ENCODE data around the gene KAT2A.

KAT2A gene

DNA sequence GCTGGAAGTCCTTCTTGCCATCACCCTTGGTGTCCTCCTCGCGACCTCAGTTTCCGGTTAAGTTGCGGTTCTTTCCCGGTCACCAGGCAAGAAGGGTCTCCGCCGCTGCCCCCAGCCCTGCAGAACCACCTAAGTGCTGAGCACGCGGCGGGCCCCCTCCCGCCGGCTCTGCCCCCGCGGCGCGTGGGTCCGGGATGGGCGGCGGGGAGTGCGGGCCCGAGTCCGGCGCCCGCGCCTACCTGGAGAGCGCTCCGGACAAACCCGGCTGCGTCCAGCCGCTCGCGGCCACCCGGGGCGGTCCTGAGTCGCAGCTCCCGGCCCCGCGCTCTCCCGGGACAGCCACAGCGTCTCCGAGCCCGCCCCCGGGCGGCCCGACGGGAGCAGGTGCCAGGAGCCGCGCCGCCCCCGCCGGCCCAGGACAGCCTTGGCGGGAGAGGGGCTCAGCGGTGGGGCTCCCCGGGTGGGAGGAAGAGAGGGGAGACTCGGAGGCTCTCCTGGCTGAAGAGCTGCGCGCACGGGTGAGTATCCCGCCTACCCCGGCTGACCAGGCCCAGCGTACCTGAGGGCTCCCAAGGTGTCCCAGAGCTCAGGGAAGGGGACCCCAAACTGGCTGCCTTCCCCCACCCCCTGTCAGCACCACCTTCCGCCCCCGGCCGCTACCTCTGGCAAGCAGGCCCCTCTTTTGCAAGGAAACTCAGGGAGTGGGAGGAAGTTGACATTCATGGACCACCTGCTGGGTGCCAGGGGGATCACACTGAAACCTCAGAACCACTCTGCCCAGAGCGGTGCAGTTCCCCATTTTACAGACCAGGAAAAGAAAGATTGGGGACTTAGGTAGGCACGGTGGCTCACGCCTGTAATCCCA is 48.6 kb downstream of the KAT2A start:
- TF ChIP-seq POLR2AphosphoS5 (IDR thresholded peaks at IDR 0.05; ENCODE audit: low read depth, low read length) (no peak), FOXP2 (optimal IDR thresholded peaks at IDR 0.05; ENCODE audit: borderline replicate concordance, extremely low read depth, extremely low read length, insufficient read depth) (no peak), SIN3A (IDR thresholded peaks at IDR 0.05; ENCODE audit: borderline replicate concordance, insufficient read depth, low read length) (no peak), TAF1 (IDR thresholded peaks at IDR 0.05; ENCODE audit: borderline replicate concordance, insufficient read depth, low read length) (no peak)
- TF ChIP-seq, protein P1, sequence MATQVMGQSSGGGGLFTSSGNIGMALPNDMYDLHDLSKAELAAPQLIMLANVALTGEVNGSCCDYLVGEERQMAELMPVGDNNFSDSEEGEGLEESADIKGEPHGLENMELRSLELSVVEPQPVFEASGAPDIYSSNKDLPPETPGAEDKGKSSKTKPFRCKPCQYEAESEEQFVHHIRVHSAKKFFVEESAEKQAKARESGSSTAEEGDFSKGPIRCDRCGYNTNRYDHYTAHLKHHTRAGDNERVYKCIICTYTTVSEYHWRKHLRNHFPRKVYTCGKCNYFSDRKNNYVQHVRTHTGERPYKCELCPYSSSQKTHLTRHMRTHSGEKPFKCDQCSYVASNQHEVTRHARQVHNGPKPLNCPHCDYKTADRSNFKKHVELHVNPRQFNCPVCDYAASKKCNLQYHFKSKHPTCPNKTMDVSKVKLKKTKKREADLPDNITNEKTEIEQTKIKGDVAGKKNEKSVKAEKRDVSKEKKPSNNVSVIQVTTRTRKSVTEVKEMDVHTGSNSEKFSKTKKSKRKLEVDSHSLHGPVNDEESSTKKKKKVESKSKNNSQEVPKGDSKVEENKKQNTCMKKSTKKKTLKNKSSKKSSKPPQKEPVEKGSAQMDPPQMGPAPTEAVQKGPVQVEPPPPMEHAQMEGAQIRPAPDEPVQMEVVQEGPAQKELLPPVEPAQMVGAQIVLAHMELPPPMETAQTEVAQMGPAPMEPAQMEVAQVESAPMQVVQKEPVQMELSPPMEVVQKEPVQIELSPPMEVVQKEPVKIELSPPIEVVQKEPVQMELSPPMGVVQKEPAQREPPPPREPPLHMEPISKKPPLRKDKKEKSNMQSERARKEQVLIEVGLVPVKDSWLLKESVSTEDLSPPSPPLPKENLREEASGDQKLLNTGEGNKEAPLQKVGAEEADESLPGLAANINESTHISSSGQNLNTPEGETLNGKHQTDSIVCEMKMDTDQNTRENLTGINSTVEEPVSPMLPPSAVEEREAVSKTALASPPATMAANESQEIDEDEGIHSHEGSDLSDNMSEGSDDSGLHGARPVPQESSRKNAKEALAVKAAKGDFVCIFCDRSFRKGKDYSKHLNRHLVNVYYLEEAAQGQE (IDR thresholded peaks at IDR 0.05; ENCODE audit: insufficient read depth in 1 of 2, low read depth in 2 of 2, low read length in 2 of 2) = no peak

DNA sequence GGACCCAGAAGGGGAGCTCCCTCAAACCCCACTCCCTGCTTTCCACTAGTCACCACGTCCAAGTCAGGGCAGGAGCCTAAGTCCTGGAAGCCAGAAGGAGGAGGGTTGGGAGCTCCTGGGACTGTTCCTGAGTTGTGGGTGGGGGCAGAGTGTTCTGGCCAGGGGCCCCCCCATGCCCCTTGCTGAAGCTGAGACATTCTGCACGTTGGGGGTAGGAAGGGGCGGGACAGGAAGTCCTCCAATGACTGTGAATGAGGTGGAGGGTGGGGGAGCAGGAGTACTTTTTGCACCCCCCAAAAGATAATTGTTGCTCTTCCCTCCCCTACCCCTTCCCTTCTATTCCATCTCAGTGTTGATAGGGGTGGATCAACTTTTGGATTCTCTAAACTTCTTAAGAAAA is 49.4 kb downstream of the KAT2A start:
- TF ChIP-seq, protein P1 (IDR thresholded peaks at IDR 0.05; ENCODE audit: insufficient read depth in 1 of 2, low read depth in 2 of 2, low read length in 2 of 2) = no peak
- no peak for TF ChIP-seq TAF1 (IDR thresholded peaks at IDR 0.05; ENCODE audit: borderline replicate concordance, insufficient read depth, low read length)
- TF ChIP-seq FOXP2 (optimal IDR thresholded peaks at IDR 0.05; ENCODE audit: borderline replicate concordance, extremely low read depth, extremely low read length, insufficient read depth) = no peak
- TF ChIP-seq SIN3A (IDR thresholded peaks at IDR 0.05; ENCODE audit: borderline replicate concordance, insufficient read depth, low read length) = no peak
- no peak for TF ChIP-seq POLR2AphosphoS5 (IDR thresholded peaks at IDR 0.05; ENCODE audit: low read depth, low read length)

DNA sequence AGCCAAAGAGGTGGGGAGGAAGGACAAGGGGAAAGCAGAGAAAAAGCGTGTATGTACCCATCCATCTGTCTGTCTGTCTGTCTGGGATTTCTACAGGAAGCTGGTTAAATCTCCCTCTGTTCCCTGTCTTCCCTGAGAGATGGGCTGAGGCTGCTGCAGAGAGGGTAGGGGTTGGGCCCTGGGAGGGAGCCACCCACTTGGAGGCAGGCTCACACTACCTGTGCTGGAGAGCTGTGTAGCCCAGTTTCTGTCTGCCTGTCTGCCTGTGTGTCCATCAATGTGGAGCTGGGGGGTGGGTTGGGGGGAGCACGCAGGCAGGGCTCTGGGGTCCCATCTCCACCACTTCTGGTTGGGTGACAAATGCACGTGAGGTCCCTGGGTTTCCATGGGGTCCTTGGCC is 52.2 kb downstream of the KAT2A start:
- no peak for TF ChIP-seq TAF1 (IDR thresholded peaks at IDR 0.05; ENCODE audit: borderline replicate concordance, insufficient read depth, low read length)
- TF ChIP-seq FOXP2 (optimal IDR thresholded peaks at IDR 0.05; ENCODE audit: borderline replicate concordance, extremely low read depth, extremely low read length, insufficient read depth) = no peak
- TF ChIP-seq POLR2AphosphoS5 (IDR thresholded peaks at IDR 0.05; ENCODE audit: low read depth, low read length) = no peak
- TF ChIP-seq SIN3A (IDR thresholded peaks at IDR 0.05; ENCODE audit: borderline replicate concordance, insufficient read depth, low read length) = no peak

DNA sequence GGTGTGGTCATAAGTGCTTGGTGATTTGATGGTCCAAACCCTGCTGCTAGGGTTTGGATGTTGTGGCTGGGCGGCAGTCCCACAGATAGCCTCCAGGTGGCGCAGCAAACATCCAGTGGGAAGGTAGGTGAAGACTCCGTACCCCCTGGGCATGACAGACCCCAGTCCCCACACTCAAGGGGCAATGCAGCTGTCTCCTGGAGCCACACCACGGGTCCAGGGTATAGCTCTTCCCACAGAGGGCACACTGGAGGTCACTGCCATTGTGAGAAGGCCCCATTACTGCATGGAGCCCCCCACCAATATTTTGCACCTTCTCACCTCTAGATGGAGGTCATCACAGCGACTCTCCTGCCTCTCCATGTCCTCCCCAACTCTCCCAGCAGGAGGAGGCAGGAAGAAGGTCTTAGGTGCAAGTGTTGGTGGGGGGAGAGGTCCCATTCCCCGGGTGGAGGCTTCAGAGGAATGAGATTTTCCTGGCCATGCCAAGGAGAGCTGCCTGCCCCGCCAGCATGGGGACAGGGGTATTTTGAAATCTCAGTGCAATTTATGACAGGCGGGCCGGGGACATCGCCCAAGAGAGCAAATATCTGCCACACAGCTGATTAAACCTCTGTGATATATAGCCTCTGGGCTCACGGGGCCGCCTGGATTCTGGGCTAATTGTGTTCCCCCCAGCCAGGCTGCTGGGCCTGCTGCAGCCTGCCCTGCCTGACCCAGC is 53.6 kb downstream of the KAT2A start:
- TF ChIP-seq TAF1 (IDR thresholded peaks at IDR 0.05; ENCODE audit: borderline replicate concordance, insufficient read depth, low read length) (no peak), SIN3A (IDR thresholded peaks at IDR 0.05; ENCODE audit: borderline replicate concordance, insufficient read depth, low read length) (no peak), POLR2AphosphoS5 (IDR thresholded peaks at IDR 0.05; ENCODE audit: low read depth, low read length) (no peak), FOXP2 (optimal IDR thresholded peaks at IDR 0.05; ENCODE audit: borderline replicate concordance, extremely low read depth, extremely low read length, insufficient read depth) (no peak)
- TF ChIP-seq, protein P1 (IDR thresholded peaks at IDR 0.05; ENCODE audit: insufficient read depth in 1 of 2, low read depth in 2 of 2, low read length in 2 of 2) = no peak

DNA sequence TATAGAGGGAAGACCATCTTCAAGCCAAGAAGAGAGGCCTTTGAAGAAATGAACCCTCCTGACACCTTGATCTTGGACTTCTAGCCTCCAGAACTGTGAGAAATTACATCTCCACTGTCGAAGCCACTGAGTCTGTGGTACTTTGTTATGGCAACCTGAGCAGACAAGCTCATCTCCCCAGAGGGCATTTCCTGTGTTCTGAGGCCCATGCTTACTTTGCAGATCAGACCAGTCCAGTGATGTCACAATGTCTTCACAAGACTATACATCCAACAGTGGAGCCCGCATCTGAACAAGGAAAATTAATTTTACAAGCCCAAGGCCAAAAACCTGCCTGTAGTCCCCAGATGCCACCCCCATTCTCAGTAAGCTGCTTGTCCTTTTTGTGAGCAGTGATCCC is 56.0 kb downstream of the KAT2A start:
- TF ChIP-seq POLR2AphosphoS5 (IDR thresholded peaks at IDR 0.05; ENCODE audit: low read depth, low read length) (no peak), SIN3A (IDR thresholded peaks at IDR 0.05; ENCODE audit: borderline replicate concordance, insufficient read depth, low read length) (no peak), FOXP2 (optimal IDR thresholded peaks at IDR 0.05; ENCODE audit: borderline replicate concordance, extremely low read depth, extremely low read length, insufficient read depth) (no peak), TAF1 (IDR thresholded peaks at IDR 0.05; ENCODE audit: borderline replicate concordance, insufficient read depth, low read length) (no peak)
- TF ChIP-seq, protein P1 (IDR thresholded peaks at IDR 0.05; ENCODE audit: insufficient read depth in 1 of 2, low read depth in 2 of 2, low read length in 2 of 2) = no peak
